22Rv1 (cell line): ENCODE results near the gene FHL1.

Source experiments
- ZFX ChIP-seq: fragments of 450-650 bp; IDR thresholded peaks from 2 replicates; pipeline ENCODE4 v1.6.1; 2017; ENCODE audit warnings: antibody characterized with exemption, borderline replicate concordance
- TF ChIP-seq, protein P1 (sequence below): fragments of 450-650 bp; IDR thresholded peaks from 2 replicates; pipeline ENCODE4 v1.5.1; 2017; ENCODE audit warnings: mild to moderate bottlenecking

- TF ChIP-seq, protein P1, sequence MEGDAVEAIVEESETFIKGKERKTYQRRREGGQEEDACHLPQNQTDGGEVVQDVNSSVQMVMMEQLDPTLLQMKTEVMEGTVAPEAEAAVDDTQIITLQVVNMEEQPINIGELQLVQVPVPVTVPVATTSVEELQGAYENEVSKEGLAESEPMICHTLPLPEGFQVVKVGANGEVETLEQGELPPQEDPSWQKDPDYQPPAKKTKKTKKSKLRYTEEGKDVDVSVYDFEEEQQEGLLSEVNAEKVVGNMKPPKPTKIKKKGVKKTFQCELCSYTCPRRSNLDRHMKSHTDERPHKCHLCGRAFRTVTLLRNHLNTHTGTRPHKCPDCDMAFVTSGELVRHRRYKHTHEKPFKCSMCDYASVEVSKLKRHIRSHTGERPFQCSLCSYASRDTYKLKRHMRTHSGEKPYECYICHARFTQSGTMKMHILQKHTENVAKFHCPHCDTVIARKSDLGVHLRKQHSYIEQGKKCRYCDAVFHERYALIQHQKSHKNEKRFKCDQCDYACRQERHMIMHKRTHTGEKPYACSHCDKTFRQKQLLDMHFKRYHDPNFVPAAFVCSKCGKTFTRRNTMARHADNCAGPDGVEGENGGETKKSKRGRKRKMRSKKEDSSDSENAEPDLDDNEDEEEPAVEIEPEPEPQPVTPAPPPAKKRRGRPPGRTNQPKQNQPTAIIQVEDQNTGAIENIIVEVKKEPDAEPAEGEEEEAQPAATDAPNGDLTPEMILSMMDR = no peak
- TF ChIP-seq ZFX = no peak
Observed at GRCh38 chrX:136237074-136237473, 89.7 kb downstream of the FHL1 start.
